Left lung (tissue), 10 donors: Measurements from ENCODE around the gene ACAP2. TPM values are rescaled to one million over a fixed set of nuclear protein-coding genes. Genes with fewer than 3 reads are reported as not detected.

ENCODE experiments used
- ATAC-seq: fragments of 200-7000 bp; cut with Tn5 transposase; one replicate; pipeline ENCODE4 v1.9.1; 2020; ENCODE audit warnings: moderate library complexity
- DNase-seq, 4 donors: peaks; one replicate each; pipeline ENCODE4 v3.0.0-alpha.2; 2013 to 2020
- H3K27ac ChIP-seq, 2 donors: fragments of 200-600 bp; sonication (generic) in 1 of 2; one replicate each; pipeline versions ENCODE4 v1.5.0 to v1.8.0; 2020 to 2021
- H3K27me3 ChIP-seq, 2 donors: fragments of 200-600 bp; sonication (generic) in 1 of 2; one replicate each; pipeline versions ENCODE4 v1.5.0 to v1.8.0; 2020 to 2021
- H3K36me3 ChIP-seq, 2 donors: fragments of 200-600 bp; sonication (generic) in 1 of 2; one replicate each; pipeline versions ENCODE4 v1.5.0 to v1.8.0; 2020 to 2021
- H3K4me1 ChIP-seq, 2 donors: fragments of 200-600 bp; one replicate each; pipeline ENCODE4 v1.8.0; 2021
- H3K4me3 ChIP-seq, 2 donors: fragments of 200-600 bp; sonication (generic) in 1 of 2; one replicate each; pipeline versions ENCODE4 v1.5.0 to v1.8.0; 2020 to 2021; ENCODE audit warnings: mild to moderate bottlenecking in 1 of 2
- H3K9me3 ChIP-seq, 2 donors: fragments of 200-600 bp; sonication (generic) in 1 of 2; one replicate each; pipeline versions ENCODE4 v1.5.0 to v1.8.0; 2020 to 2021
- CTCF ChIP-seq, 2 donors: fragments of 200-600 bp; sonication (generic) in 1 of 2; IDR thresholded peaks; one replicate each; pipeline versions ENCODE4 v1.5.0 to v1.8.0; 2021; ENCODE audit warnings: antibody characterized with exemption in 2 of 2
- intact Hi-C, 2 donors: fragments of 100-400 bp; cut with DNase I; formaldehyde crosslinking; loops; one replicate each; pipeline versions ENCODE4 v1.11.2 to v1.14.2; 2022
- polyA plus RNA-seq, 6 donors: library from polyadenylated mRNA; unstranded; fragments of 120-200 nt; gene quantifications; one replicate each; pipeline ENCODE4 v1.2.1, GENCODE V29; 2013; ENCODE audit not compliant: insufficient read length in 6 of 6
- total RNA-seq, 2 donors: library from RNA; stranded (reverse); fragmentation: NEBNext Ultra II Directional; extraction: Animal tissue kit (Norgen Biotek cat#: 25700); gene quantifications; one replicate each; pipeline ENCODE4 v1.2.1, GENCODE V29; 2021
- donor health status: DM: no; HTN: yes; CAD: no.
- donor health status: DM: no; HTN: no; CAD: no.

ACAP2 gene
- total and polyA plus RNA-seq, 8 donors, result 44.7 to 78.7 (median 51.2) TPM

DNA sequence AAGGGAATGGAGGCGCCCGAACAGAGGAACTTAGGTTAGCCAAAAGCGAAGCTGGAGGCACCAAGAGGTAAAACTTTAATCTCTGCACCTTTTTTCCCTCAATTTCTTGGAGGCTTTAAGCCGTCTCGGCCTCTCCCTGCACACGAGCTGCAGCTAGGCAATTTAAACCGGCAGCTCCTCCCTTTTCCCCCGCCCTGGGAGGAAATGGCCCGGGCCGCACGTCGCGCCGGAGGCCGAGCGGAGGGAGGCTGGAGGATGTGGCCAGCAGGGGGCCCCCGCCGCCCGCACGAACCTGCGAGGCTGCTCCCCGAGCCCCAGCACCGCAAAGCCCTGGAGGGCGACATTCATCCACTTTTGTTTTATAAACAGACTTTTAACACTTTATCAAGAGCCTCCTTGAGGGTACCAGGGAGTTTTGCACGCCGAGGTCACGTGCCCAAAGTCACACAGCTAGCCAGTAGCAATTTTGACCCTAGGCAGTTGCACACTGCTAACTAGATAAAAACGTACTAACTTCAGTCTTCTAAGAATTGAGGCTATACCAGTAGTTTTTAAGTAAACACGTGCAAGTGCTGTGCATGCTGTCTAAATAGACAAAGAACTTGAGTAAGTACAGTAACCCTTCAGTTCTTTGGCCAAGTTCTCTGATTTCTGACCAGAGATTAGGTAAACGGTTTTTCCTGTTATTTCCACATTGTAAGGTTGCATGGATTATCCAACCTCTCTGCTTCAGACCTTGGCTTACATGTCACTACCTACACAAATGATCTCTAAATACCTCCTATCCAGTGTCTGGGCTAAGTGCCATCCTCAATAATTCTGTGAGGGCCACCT is 171.2 kb downstream of the ACAP2 start:
- H3K27ac ChIP-seq, result peak overlapping the region; percentile 86 to 90
- H3K4me3 ChIP-seq, result peak overlapping the region; percentile 82 to 88
- TF ChIP-seq CTCF (IDR thresholded peaks at IDR 0.05), result peak; percentile 98
- no peaks in the 10 kb centered on the region for H3K9me3 ChIP-seq
- H3K36me3 ChIP-seq, result peaks cover 0 to 5% of the 10 kb centered on the region in 2 donors
- H3K4me1 ChIP-seq, result peaks cover 13 to 26% of the 10 kb centered on the region in 2 donors
- DNase-seq (peak; percentile 87 to 98 (median 91)), ATAC-seq (peak; percentile 95)
- intact Hi-C loops, result loop anchor here in 1 of 2 donors (10.0 kb wide), 1 partner anchor 253 kb away; no protein-coding TSS in a partner anchor
- H3K27me3 ChIP-seq, result no peaks in the 10 kb centered on the region

DNA sequence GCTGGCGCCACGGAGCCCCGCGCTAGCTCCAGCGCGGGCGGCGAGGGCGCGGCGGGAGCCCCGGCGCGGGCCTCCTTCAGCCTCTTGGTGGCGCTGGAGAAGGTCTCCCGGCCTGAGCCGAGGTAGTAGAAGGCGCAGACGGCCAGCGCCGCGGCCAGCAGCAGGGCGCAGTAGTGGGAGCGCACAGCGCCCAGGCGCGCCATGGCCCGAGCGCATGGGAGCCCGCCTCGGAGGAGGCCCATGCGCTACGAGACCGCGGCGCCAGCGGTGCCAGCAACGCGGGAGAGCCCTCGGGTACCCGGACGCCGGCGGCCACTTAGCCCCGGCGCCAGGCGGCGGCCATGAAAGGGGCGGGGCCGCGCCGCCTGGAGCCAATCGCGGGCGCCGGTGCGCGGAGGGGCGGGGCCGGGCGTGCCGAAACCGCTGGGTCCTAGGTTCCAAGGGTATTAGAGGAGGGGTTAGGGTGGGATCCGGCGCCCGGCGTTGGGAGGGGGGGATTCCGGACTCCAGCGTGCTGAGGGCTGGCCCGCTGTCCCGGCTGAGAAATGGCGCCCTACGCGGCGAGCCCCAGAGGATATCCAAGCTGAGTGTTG is 171.9 kb downstream of the ACAP2 start, which contains the start of gene XXYLT1:
XXYLT1 (minus strand) TSS at position 343 of the 593 bp plus-strand sequence; CDS start at position 242, 101 bp downstream.
- peak within 1 kb of the TSS; percentile 86 to 90 for H3K27ac ChIP-seq
- DNase-seq (peak; percentile 89 to 96 (median 90)), ATAC-seq (peak; percentile 96)
- peak; percentile 58 for TF ChIP-seq CTCF (IDR thresholded peaks at IDR 0.05)
- intact Hi-C loops, result loop anchor here in 1 of 2 donors (10.0 kb wide), 1 partner anchor 254 kb away; no protein-coding TSS in a partner anchor
- peak within 1 kb of the TSS; percentile 82 to 88 for H3K4me3 ChIP-seq
- H3K36me3 ChIP-seq, result peaks cover 0 to 5% of the 10 kb centered on the region in 2 donors
- peaks cover 13 to 26% of the 10 kb centered on the region in 2 donors for H3K4me1 ChIP-seq
- no peaks in the 10 kb centered on the region for H3K27me3 ChIP-seq
- H3K9me3 ChIP-seq, result no peaks in the 10 kb centered on the region

- ATAC-seq (peak; percentile 3), DNase-seq (peak in 1 of 4 donors; percentile 35)
- intact Hi-C loops, result loop anchor here in 1 of 2 donors (10.0 kb wide), 1 partner anchor 255 kb away; no protein-coding TSS in a partner anchor
- Histone ChIP-seq H3K27me3 (no peaks in the 10 kb centered on the region), H3K36me3 (no peaks in the 10 kb centered on the region), H3K4me1 (peaks cover 13 to 26% of the 10 kb centered on the region in 2 donors), H3K27ac (peak overlapping the region; percentile 86 to 90), H3K4me3 (peak overlapping the region; percentile 82 to 88), H3K9me3 (no peaks in the 10 kb centered on the region)
- TF ChIP-seq CTCF (IDR thresholded peaks at IDR 0.05), result no peak
Measured at GRCh38 chr3:195270079-195270816, 172.6 kb downstream of the ACAP2 start.

DNA sequence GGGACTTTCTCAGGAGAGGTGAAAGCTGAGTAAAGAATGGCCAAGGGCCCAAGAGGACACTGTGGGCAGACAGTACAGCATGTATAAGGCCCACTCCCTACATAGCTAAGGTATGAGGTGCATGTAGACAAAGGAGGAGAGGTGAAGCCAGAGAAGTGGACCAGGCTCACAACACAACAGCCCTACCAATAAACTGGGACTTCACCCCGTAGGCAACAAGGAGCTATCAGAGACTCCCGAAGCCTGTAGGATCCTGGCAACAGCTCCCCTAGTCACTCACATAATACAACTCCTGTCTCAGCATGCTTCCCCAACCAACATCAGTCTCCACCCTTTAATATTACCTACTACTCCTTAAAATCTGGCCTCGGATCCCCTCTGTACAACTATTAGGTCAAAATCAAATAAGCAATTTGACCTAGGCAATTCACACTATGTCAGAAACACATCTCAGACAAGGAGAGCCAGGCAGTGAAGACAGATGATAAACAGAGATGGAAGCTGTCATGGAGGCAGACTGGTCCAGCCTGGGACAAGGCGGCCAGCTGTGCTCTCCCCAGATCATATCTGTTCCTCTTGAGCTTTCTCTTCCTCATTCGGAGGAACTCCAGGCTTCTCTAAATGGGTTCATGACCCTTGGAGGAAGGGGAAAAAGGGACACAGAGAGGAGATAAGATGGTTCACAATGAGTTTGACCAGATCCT is 173.3 kb downstream of the ACAP2 start:
- ATAC-seq (no peak), DNase-seq (peak in 1 of 4 donors; percentile 34)
- H3K27me3 ChIP-seq, result no peaks in the 10 kb centered on the region
- peak overlapping the region; percentile 82 to 88 for H3K4me3 ChIP-seq
- intact Hi-C loops, result loop anchor here in 1 of 2 donors (10.0 kb wide), 1 partner anchor 255 kb away; no protein-coding TSS in a partner anchor
- H3K9me3 ChIP-seq, result no peaks in the 10 kb centered on the region
- H3K27ac ChIP-seq, result no peak overlapping the region
- TF ChIP-seq CTCF (IDR thresholded peaks at IDR 0.05), result no peak
- H3K36me3 ChIP-seq, result no peaks in the 10 kb centered on the region
- peaks cover 13 to 27% of the 10 kb centered on the region in 2 donors for H3K4me1 ChIP-seq
